ENCODE results near the gene DSP. TPM values are rescaled to one million over a fixed set of nuclear protein-coding genes. Genes with fewer than 3 reads are reported as not detected.

DSP gene, protein sequence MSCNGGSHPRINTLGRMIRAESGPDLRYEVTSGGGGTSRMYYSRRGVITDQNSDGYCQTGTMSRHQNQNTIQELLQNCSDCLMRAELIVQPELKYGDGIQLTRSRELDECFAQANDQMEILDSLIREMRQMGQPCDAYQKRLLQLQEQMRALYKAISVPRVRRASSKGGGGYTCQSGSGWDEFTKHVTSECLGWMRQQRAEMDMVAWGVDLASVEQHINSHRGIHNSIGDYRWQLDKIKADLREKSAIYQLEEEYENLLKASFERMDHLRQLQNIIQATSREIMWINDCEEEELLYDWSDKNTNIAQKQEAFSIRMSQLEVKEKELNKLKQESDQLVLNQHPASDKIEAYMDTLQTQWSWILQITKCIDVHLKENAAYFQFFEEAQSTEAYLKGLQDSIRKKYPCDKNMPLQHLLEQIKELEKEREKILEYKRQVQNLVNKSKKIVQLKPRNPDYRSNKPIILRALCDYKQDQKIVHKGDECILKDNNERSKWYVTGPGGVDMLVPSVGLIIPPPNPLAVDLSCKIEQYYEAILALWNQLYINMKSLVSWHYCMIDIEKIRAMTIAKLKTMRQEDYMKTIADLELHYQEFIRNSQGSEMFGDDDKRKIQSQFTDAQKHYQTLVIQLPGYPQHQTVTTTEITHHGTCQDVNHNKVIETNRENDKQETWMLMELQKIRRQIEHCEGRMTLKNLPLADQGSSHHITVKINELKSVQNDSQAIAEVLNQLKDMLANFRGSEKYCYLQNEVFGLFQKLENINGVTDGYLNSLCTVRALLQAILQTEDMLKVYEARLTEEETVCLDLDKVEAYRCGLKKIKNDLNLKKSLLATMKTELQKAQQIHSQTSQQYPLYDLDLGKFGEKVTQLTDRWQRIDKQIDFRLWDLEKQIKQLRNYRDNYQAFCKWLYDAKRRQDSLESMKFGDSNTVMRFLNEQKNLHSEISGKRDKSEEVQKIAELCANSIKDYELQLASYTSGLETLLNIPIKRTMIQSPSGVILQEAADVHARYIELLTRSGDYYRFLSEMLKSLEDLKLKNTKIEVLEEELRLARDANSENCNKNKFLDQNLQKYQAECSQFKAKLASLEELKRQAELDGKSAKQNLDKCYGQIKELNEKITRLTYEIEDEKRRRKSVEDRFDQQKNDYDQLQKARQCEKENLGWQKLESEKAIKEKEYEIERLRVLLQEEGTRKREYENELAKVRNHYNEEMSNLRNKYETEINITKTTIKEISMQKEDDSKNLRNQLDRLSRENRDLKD (N-terminal part only)
- total RNA-seq (2014; rRNA removed; shearing (Covaris generic)), result 6.9 and 7.9 TPM in 2 replicates

DNA sequence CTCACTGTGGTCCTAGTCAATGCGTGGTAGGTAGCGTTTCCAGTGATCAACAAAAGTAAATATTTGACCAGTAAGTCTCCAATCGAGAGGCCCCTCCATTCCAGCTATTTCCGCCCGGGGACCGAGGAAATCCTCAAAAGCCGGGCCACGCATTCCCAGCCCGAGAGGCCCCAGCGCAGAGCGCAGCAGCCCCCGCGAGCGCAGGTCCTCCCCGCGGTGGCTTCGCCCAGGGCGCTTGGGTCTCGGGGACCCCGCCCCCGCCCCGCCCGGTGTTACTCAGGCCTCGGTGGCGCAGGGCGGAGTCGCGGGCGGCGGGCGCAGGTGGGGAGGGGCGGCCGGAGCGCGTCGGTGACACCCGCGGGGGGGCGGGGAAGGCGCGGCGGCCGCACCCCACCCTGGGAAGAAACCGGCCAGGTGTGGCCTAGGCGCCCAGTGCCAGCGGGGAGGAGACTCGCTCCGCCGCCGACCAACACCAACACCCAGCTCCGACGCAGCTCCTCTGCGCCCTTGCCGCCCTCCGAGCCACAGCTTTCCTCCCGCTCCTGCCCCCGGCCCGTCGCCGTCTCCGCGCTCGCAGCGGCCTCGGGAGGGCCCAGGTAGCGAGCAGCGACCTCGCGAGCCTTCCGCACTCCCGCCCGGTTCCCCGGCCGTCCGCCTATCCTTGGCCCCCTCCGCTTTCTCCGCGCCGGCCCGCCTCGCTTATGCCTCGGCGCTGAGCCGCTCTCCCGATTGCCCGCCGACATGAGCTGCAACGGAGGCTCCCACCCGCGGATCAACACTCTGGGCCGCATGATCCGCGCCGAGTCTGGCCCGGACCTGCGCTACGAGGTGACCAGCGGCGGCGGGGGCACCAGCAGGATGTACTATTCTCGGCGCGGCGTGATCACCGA is at the start of gene DSP:
Gene DSP, plus strand, starts transcription at position 497 of the 890 bp plus-strand sequence. Its CDS starts 245 bp downstream, at position 742.

DNA sequence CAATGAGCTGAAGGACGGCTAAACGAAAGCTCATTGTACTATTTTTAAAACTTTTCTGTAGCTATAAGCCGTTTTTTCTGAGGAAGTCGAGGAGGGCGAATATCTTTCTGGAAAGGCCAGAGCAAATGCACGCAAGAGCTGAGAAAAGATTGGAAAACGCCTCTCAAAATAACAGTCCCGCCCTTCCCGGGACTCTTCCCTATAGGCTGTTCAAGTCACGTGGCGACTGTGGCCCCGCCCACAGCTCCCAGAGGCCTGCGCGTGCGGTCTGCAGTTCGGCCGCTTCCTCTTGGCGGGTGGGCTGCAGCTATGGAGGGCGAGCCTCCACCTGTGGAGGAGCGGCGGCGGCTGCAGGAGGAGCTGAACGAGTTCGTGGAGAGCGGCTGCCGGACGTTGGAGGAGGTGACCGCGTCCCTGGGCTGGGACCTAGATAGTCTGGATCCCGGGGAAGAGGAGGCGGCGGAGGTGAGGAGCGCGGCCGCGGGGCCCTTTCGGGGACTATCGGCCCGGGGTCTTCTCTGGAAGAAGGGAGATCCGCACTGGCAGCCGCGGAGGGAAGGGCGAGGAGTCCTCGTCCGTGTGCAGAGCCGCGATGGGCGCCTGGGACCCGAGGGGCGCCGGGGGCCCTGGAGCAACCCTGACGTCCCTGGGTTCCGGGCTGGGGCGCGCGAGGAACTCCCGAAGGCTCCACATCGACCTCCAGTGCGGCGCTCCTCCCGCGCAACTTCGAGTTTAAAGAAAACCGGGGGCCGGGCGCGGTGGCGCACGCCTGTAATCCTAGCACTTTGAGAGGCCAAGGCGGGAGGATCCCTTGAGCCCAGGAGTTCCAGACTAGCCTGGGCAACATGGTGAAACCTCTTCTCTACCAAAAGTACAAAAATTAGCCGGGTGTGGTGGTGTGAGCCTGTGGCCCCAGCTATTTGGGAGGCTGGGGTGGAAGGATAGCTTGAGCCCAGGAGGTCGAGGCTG is 48.8 kb downstream of the DSP start, which contains the start of gene SNRNP48:
Gene SNRNP48, plus strand, starts transcription at position 250 of the 969 bp plus-strand sequence. Its CDS starts 60 bp downstream, at position 310.

Other genes with a start within 250 kb of the DSP start
- gene SSR1, start 228.5 kb upstream of the DSP start, total RNA-seq (2014; rRNA removed; shearing (Covaris generic)), result 39.0 and 46.6 TPM in 2 replicates
- 0.03 and 0.15 TPM in 2 replicates for gene CAGE1, start 151.9 kb upstream of the DSP start, total RNA-seq (2014; rRNA removed; shearing (Covaris generic))
- 39.5 and 41.5 TPM in 2 replicates for gene RIOK1, start 151.9 kb upstream of the DSP start, total RNA-seq (2014; rRNA removed; shearing (Covaris generic))
- gene SNRNP48, start 48.5 kb downstream of the DSP start, total RNA-seq (2014; rRNA removed; shearing (Covaris generic)), result 9.5 and 13.1 TPM in 2 replicates
- 1.7 and 2.4 TPM in 2 replicates for gene BMP6, start 184.4 kb downstream of the DSP start, total RNA-seq (2014; rRNA removed; shearing (Covaris generic))

Data from A375 (cell line).